Measurements from ENCODE around the gene HMGN4. TPM values are rescaled to one million over a fixed set of nuclear protein-coding genes. Genes with fewer than 3 reads are reported as not detected.

Gene HMGN4
- total and polyA plus RNA-seq, 9 of the 15 experiments (the other 6 are each of a cell fraction or from before 2014, with no cell fraction given) = 35.4 to 134 (median 94.1) TPM

- TF ChIP-seq, protein P1, sequence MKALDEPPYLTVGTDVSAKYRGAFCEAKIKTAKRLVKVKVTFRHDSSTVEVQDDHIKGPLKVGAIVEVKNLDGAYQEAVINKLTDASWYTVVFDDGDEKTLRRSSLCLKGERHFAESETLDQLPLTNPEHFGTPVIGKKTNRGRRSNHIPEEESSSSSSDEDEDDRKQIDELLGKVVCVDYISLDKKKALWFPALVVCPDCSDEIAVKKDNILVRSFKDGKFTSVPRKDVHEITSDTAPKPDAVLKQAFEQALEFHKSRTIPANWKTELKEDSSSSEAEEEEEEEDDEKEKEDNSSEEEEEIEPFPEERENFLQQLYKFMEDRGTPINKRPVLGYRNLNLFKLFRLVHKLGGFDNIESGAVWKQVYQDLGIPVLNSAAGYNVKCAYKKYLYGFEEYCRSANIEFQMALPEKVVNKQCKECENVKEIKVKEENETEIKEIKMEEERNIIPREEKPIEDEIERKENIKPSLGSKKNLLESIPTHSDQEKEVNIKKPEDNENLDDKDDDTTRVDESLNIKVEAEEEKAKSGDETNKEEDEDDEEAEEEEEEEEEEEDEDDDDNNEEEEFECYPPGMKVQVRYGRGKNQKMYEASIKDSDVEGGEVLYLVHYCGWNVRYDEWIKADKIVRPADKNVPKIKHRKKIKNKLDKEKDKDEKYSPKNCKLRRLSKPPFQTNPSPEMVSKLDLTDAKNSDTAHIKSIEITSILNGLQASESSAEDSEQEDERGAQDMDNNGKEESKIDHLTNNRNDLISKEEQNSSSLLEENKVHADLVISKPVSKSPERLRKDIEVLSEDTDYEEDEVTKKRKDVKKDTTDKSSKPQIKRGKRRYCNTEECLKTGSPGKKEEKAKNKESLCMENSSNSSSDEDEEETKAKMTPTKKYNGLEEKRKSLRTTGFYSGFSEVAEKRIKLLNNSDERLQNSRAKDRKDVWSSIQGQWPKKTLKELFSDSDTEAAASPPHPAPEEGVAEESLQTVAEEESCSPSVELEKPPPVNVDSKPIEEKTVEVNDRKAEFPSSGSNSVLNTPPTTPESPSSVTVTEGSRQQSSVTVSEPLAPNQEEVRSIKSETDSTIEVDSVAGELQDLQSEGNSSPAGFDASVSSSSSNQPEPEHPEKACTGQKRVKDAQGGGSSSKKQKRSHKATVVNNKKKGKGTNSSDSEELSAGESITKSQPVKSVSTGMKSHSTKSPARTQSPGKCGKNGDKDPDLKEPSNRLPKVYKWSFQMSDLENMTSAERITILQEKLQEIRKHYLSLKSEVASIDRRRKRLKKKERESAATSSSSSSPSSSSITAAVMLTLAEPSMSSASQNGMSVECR (CRISPR knock-in tag; IDR thresholded peaks at IDR 0.05) = no peak
- TF ChIP-seq CBX1 (IDR thresholded peaks at IDR 0.05; ENCODE audit: low read depth) = no peak; the same call in 1 of the 2 replicates
- TF ChIP-seq ZC3H8 (IDR thresholded peaks at IDR 0.05) = no peak
- peak; percentile 8; the same call in 1 of the 2 replicates for TF ChIP-seq NCOR1 (IDR thresholded peaks at IDR 0.05)
- no peak for TF ChIP-seq GATAD2A (IDR thresholded peaks at IDR 0.05)
- no peak for TF ChIP-seq ZNF232 (CRISPR knock-in tag; IDR thresholded peaks at IDR 0.05)
- TF ChIP-seq MLX (CRISPR knock-in tag; conservative IDR thresholded peaks at IDR 0.05) = no peak
- no peak for TF ChIP-seq ZNF561 (CRISPR knock-in tag; conservative IDR thresholded peaks at IDR 0.05)
- no peak for TF ChIP-seq RNF219 (CRISPR knock-in tag; IDR thresholded peaks at IDR 0.05)
- TF ChIP-seq SETDB1 (IDR thresholded peaks at IDR 0.05; ENCODE audit: low read length) = peak; percentile 50
- TF ChIP-seq, protein P2, sequence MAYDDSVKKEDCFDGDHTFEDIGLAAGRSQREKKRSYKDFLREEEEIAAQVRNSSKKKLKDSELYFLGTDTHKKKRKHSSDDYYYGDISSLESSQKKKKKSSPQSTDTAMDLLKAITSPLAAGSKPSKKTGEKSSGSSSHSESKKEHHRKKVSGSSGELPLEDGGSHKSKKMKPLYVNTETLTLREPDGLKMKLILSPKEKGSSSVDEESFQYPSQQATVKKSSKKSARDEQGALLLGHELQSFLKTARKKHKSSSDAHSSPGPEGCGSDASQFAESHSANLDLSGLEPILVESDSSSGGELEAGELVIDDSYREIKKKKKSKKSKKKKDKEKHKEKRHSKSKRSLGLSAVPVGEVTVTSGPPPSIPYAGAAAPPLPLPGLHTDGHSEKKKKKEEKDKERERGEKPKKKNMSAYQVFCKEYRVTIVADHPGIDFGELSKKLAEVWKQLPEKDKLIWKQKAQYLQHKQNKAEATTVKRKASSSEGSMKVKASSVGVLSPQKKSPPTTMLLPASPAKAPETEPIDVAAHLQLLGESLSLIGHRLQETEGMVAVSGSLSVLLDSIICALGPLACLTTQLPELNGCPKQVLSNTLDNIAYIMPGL (CRISPR knock-in tag; IDR thresholded peaks at IDR 0.05) = peak; percentile 99
- TF ChIP-seq FOXA3 (CRISPR knock-in tag; conservative IDR thresholded peaks at IDR 0.05 in 1 of 2, IDR thresholded peaks at IDR 0.05 in 1 of 2) = peak in 1 of 2 experiments; percentile 11; a peak in 1 of 4 replicates
- TF ChIP-seq HNRNPLL (IDR thresholded peaks at IDR 0.05; ENCODE audit: low read depth, low read length, poor library complexity, severe bottlenecking) = no peak
- peak; percentile 56; the same call in 1 of the 2 replicates for TF ChIP-seq KLF16 (IDR thresholded peaks at IDR 0.05)
- TF ChIP-seq ILK (tag; IDR thresholded peaks at IDR 0.05; ENCODE audit: borderline replicate concordance, low read depth) = no peak
- no peak for TF ChIP-seq SNRNP70 (optimal IDR thresholded peaks at IDR 0.05; ENCODE audit: low read depth, low read length)
- no peak for TF ChIP-seq FOXJ3 (CRISPR knock-in tag; IDR thresholded peaks at IDR 0.05)
Measured at GRCh38 chr6:26568601-26569432, 30.7 kb downstream of the HMGN4 start (continued).

Measured in K562 (cell line).